HEK293T (cell line): ENCODE data around the gene MOV10L1.

Experiments
- CTCF ChIA-PET: fragments of 350-600 bp; formaldehyde crosslinking; extraction: SDS; loops from one replicate; lab custom pipeline; 2021; ENCODE audit warnings: antibody characterized with exemption, inconsistent platforms; lab: Yijun Ruan, JAX
- POLR2A ChIA-PET: fragments of 350-600 bp; formaldehyde crosslinking; extraction: SDS; loops from one replicate; lab custom pipeline; 2020; ENCODE audit warnings: antibody characterized with exemption, inconsistent platforms; lab: Yijun Ruan, JAX
- DNase-seq: peaks from one replicate; pipeline ENCODE4 v3.0.0; 2012; ENCODE audit warnings: mixed read lengths; ENCODE audit errors: extremely low spot score
- ARNT ChIP-seq: fragments of 450-650 bp; IDR thresholded peaks from 2 replicates; pipeline ENCODE4 v1.6.1; 2017; ENCODE audit warnings: mild to moderate bottlenecking
- BHLHE40 ChIP-seq: fragments of 450-650 bp; IDR thresholded peaks from 2 replicates; pipeline ENCODE4 v1.6.1; 2016; ENCODE audit warnings: mild to moderate bottlenecking, moderate library complexity, borderline replicate concordance
- CTBP1 ChIP-seq: fragments of 450-650 bp; IDR thresholded peaks from 2 replicates; pipeline ENCODE4 v1.6.1; 2016; ENCODE audit warnings: borderline replicate concordance
- ELF4 ChIP-seq: fragments of 450-650 bp; IDR thresholded peaks from 2 replicates; pipeline ENCODE4 v1.6.1; 2017; ENCODE audit warnings: antibody characterized with exemption
- FOXA1 ChIP-seq: fragments of 450-650 bp; IDR thresholded peaks from 2 replicates; pipeline ENCODE4 v1.6.1; 2016; ENCODE audit warnings: mild to moderate bottlenecking
- FOXK2 ChIP-seq: fragments of 450-650 bp; IDR thresholded peaks from 2 replicates; pipeline ENCODE4 v1.6.1; 2016; ENCODE audit warnings: mild to moderate bottlenecking
- FOXM1 ChIP-seq: fragments of 450-650 bp; IDR thresholded peaks from 2 replicates; pipeline ENCODE4 v1.6.1; 2017; ENCODE audit warnings: mild to moderate bottlenecking, borderline replicate concordance
- HDGF ChIP-seq: fragments of 450-650 bp; IDR thresholded peaks from 2 replicates; pipeline ENCODE4 v1.6.1; 2017; ENCODE audit warnings: antibody characterized with exemption, borderline replicate concordance
- L3MBTL2 ChIP-seq: fragments of 450-650 bp; conservative IDR thresholded peaks from 2 replicates; pipeline ENCODE4 v1.6.1; 2016; ENCODE audit warnings: mild to moderate bottlenecking
- LEF1 ChIP-seq: fragments of 450-650 bp; IDR thresholded peaks from 2 replicates; pipeline ENCODE4 v1.6.1; 2017; ENCODE audit warnings: mild to moderate bottlenecking, borderline replicate concordance
- NFRKB ChIP-seq: fragments of 450-650 bp; IDR thresholded peaks from 2 replicates; pipeline ENCODE4 v1.6.1; 2016; ENCODE audit warnings: mild to moderate bottlenecking, moderate library complexity
- SP1 ChIP-seq: fragments of 450-650 bp; IDR thresholded peaks from 2 replicates; pipeline ENCODE4 v1.6.1; 2017
- SUZ12 ChIP-seq: fragments of 450-650 bp; IDR thresholded peaks from 2 replicates; pipeline ENCODE4 v1.6.1; 2016; ENCODE audit warnings: mild to moderate bottlenecking
- TARDBP ChIP-seq: fragments of 450-650 bp; IDR thresholded peaks from 2 replicates; pipeline ENCODE4 v1.6.1; 2016
- ZNF384 ChIP-seq: fragments of 450-650 bp; IDR thresholded peaks from 2 replicates; pipeline ENCODE4 v1.6.1; 2016
- TF ChIP-seq, protein P1 (sequence below): fragments of 450-650 bp; IDR thresholded peaks from 2 replicates; pipeline ENCODE4 v1.6.1; 2016

The MOV10L1 gene

DNA sequence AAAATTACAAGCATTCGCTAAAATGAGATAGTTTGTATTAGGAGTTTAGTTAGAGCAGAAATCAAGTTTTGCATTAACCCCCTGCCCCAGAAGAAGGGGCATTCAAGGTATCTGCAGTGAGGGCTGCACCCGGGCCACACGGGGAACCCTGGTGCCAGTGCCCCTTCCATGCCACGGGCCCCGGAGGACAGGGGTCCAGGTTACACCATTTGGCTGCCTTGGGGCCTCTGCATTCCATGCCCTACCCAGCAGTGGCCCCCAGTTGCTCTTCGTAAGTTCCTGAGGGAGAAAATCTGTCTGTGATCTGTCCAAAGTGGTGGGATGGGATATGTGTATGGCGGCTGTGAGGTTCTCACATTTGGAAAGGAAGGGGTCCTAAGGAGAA, 63.9 kb downstream of the MOV10L1 start:
- no peak for DNase-seq
- TF ChIP-seq BHLHE40 (no peak), CTBP1 (no peak), FOXK2 (no peak), SP1 (no peak), HDGF (no peak)
- ChIA-PET CTCF (no interaction called here), POLR2A (interaction anchor here (1.7 kb wide), 1 partner anchor 11 kb away, joined by 3 read pairs; no protein-coding TSS in a partner anchor)

DNA sequence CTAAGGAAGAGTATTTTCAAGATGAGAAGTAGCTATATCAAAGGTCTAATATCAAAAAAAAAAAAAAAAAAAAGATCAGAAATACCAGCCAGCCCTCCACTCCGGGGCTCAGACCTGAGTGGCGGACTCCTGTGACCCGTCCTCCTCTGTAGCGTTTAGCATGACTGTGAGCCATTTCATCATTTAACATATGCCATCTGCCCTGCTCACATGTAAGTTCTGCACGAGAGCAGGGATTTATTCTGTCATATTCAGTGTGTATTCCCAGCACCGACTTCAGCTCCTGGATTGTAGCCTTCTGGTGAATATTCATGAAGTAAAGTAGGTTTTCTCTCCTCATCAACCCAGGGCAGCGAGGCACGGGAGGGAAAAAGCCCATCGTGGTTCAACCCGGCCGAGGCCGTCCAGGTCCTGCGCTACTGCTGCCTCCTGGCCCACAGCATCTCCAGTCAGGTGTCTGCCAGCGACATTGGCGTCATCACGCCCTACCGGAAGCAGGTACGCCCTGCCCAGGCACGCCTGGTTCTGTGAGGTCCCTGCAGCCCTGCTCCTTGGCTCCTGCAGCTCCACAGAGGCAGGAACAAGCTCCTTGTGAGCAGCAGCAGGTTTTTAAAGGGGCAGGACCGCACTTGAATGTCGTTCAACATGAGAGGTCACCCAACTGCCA, 68.0 kb downstream of the MOV10L1 start:
- TF ChIP-seq NFRKB (no peak), CTBP1 (no peak), FOXM1 (no peak), ELF4 (no peak), SUZ12 (no peak)
- POLR2A ChIA-PET: no interaction called here
- DNase-seq: no peak
- CTCF ChIA-PET: interaction anchor here (0.6 kb wide), 1 partner anchor 107 kb away, joined by 3 read pairs; no protein-coding TSS in a partner anchor

DNA sequence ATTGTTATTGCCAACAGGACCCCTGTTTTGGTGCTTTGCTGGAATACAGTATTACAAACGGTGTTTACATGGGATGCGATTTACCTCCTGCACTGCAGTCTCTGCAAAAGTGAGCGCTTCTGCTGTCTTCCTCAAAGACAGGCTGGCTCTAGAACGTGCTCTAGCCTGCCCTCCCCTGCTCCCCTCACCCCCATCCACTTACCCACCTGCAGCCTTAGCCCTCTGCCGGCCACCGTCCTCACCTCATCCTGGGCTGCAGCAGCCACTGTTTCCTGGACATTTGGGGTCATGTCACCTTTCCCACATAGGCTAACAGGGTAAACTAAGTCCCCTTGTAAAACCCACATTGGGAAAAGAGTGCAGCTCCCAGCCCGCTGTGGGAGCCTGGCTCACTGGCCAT, 71.1 kb downstream of the MOV10L1 start:
- CTCF ChIA-PET: interaction anchor here (1.1 kb wide), 1 partner anchor 71 kb away, joined by 6 read pairs; no protein-coding TSS in a partner anchor
- TF ChIP-seq BHLHE40 (no peak), ZNF384 (no peak), ARNT (no peak), TARDBP (no peak), HDGF (no peak), LEF1 (no peak), SUZ12 (no peak), NFRKB (no peak), FOXA1 (no peak), L3MBTL2 (no peak), CTBP1 (no peak), SP1 (no peak), FOXK2 (no peak), ELF4 (no peak), FOXM1 (no peak)
- TF ChIP-seq, protein P1, sequence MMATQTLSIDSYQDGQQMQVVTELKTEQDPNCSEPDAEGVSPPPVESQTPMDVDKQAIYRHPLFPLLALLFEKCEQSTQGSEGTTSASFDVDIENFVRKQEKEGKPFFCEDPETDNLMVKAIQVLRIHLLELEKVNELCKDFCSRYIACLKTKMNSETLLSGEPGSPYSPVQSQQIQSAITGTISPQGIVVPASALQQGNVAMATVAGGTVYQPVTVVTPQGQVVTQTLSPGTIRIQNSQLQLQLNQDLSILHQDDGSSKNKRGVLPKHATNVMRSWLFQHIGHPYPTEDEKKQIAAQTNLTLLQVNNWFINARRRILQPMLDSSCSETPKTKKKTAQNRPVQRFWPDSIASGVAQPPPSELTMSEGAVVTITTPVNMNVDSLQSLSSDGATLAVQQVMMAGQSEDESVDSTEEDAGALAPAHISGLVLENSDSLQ: no peak
- no peak for DNase-seq
- POLR2A ChIA-PET: no interaction called here

DNA sequence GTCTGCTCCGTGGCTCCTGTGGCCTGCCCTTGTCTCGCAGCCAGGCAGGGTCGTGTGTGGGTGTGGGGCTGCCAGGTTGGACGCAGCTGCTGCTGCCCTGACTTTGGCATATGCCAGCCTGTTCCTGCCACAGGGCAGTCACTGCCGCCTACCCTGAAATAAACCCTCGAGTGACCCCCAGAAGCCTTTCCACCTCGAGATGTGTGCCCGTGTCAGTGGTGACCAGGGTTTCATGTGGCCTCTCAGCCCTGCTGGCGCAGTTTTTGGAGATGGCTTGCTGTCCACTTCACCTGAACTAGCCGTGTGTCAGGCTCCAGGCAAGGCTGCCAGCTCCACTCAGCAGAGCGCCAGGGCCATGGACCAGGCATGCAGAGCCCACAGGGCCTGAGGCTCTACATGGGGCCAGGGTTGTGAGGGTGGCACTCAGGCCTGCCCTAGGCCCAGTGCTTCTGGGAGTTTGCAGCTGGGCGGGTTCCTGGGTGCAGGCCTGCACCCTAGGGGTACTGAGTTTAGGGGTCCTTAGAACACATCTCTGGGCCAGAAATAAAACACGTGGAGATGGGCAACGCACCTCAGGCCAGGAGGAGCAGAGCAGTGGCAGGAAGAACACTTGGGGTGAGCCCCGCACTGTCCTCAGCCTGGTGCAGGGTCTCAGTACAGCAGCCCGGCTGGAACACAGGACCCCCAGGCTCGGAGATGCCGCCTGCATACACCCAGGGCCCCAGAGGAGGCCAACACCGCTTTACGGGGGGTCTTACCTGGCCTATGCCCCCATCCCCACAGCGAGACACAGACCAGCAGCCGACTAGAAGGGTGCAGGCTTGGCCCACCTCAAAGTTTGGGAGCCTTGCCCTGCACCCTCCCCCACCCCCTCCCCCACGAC, 71.9 kb downstream of the MOV10L1 start:
- ChIA-PET CTCF (interaction anchor here (1.1 kb wide), 1 partner anchor 71 kb away, joined by 6 read pairs; no protein-coding TSS in a partner anchor), POLR2A (no interaction called here)
- TF ChIP-seq L3MBTL2 (no peak), HDGF (no peak)
- no peak for DNase-seq

DNA sequence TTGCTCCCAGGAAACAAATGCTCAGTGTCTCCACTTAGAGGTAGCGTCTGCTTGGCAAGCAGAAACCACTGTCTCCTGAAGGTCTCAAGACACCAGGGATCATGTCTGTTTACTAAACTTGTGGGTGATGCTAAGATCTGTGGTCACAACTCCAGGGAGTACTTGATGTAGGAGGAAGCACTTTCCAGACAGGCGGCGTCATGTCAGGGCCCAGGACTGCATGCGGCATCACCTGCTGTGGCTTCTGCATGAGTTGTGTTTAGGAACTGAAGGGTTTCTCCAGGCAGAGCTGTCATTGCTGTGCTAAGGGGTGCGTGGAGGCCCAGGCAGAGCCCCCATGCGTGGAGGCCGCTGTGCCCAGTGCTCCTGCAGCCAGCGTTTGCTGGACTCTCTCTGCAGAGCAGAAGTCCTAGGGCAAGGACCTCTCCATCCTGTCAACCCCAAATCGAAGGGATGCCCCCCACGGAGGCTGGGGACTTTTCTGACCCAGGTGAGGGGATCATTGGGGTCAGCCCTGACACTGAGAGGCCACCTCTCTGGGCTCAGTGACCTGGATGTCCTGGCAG, 72.7 kb downstream of the MOV10L1 start:
- ChIA-PET POLR2A (no interaction called here), CTCF (no interaction called here)
- DNase-seq: no peak
- no peak for TF ChIP-seq FOXA1

DNA sequence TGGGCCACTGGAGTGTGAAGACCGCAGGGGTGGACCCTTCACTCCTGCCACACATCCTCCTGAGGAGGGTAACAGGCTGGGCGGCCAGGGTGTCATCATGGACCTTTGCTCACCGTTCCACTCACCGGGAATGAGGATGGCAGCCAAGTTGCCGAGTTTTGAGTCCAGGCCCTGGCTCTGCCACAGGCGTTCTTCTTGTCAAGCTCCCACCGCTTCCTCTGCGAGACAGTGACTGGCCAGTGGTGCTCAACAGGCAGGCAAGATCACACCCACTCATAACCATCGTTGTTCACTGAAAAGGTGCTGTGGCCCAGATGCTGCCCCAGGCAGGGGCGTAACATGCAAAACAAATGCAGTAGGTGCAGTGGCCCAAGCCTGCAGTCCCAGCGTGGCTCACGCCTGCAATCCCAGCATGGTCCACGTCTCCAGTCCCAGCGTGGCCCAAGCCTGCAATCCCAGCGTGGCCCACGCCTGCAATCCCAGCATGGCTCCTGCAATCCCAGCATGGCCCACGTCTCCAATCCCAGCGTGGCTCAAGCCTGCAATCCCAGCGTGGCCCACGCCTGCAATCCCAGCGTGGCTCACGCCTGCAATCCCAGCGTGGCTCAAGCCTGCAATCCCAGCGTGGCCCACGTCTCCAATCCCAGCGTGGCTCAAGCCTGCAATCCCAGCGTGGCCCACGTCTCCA, 75.8 kb downstream of the MOV10L1 start:
- POLR2A ChIA-PET: no interaction called here

More for the DNA sequence above, 75.8 kb downstream of the MOV10L1 start:
- CTCF ChIA-PET: no interaction called here
- TF ChIP-seq LEF1 (no peak), SP1 (no peak), TARDBP (no peak), ELF4 (no peak), ZNF384 (no peak), CTBP1 (no peak), ARNT (no peak), FOXK2 (no peak), FOXM1 (no peak), SUZ12 (no peak), NFRKB (no peak), HDGF (no peak), BHLHE40 (no peak)
- TF ChIP-seq, protein P1: no peak
- DNase-seq: no peak
